Measurements from ENCODE around the gene CACNG5. TPM values are rescaled to one million over a fixed set of nuclear protein-coding genes. Genes with fewer than 3 reads are reported as not detected.

CACNG5 gene
- total and polyA plus RNA-seq, 2 experiments from 2014 or later, result 1.8 to 3.3 TPM

GRCh38 chr17:66786107-66786506, 48.8 kb upstream of the CACNG5 start:
- ATAC-seq (no peak), DNase-seq (ENCODE audit: low spot score) (no peak)
- Histone ChIP-seq H3K27ac (ENCODE audit: low read depth) (no peak overlapping the region), H3K79me2 (replicated peaks; ENCODE audit: insufficient read depth) (no peaks in the 10 kb centered on the region), H3K4me2 (no peak overlapping the region), H3K9me2 (ENCODE audit: insufficient read depth) (no peaks in the 10 kb centered on the region), H3F3A (replicated peaks; ENCODE audit: low read depth) (no peaks in the 10 kb centered on the region), H3K4me1 (ENCODE audit: insufficient read depth) (peaks cover 3% of the 10 kb centered on the region; the same call in 1 of the 2 replicates), H2AFZ (no peak overlapping the region), H3K4me3 (no peak overlapping the region), H4K20me1 (replicated peaks; ENCODE audit: insufficient read depth) (no peaks in the 10 kb centered on the region), H3K36me3 (ENCODE audit: insufficient read depth) (no peaks in the 10 kb centered on the region), H3K27me3 (ENCODE audit: insufficient read depth) (no peaks in the 10 kb centered on the region)
- H3K36me3 Mint-ChIP-seq (ENCODE audit: low read depth), result no peaks in the 10 kb centered on the region; the same call in 2 of the 3 replicates
- peaks cover 30% of the 10 kb centered on the region for H3K4me1 Mint-ChIP-seq
- H3K9me3 Mint-ChIP-seq, result no peaks in the 10 kb centered on the region
- no peak overlapping the region for H3K27ac Mint-ChIP-seq
- H3K27me3 Mint-ChIP-seq (ENCODE audit: insufficient read depth, low read depth, poor library complexity), result peaks cover 11% of the 10 kb centered on the region
- no peak for TF ChIP-seq ETS1 (IDR thresholded peaks at IDR 0.05)
- no peak for TF ChIP-seq ZNF462 (CRISPR knock-in tag; IDR thresholded peaks at IDR 0.05)
- TF ChIP-seq CTCF (conservative IDR thresholded peaks at IDR 0.05; ENCODE audit: low read depth in 2 of 2), result no peak
- no peak for TF ChIP-seq REST (IDR thresholded peaks at IDR 0.05; ENCODE audit: unreplicated experiment)
- no peak for TF ChIP-seq CREB1 (CRISPR knock-in tag; IDR thresholded peaks at IDR 0.05; ENCODE audit: low read depth)
- no peak for TF ChIP-seq EZH2 (IDR thresholded peaks at IDR 0.05; ENCODE audit: low read depth, unreplicated experiment)
- no peak for TF ChIP-seq POLR2AphosphoS5 (IDR thresholded peaks at IDR 0.05; ENCODE audit: low read depth)
- no peak for TF ChIP-seq ZNF114 (CRISPR knock-in tag; IDR thresholded peaks at IDR 0.05)
- no peak for TF ChIP-seq JUNB (IDR thresholded peaks at IDR 0.05; ENCODE audit: unreplicated experiment)
- H3K4me3 Mint-ChIP-seq, result no peak overlapping the region

All from GM23338 (cell line).